Testis (tissue), 3 donors: Measurements from ENCODE around the gene USP32. TPM values are rescaled to one million over a fixed set of nuclear protein-coding genes. Genes with fewer than 3 reads are reported as not detected.
"Not testable (repeated sequence)": the region's sequence is repeated elsewhere in the genome, so short reads cannot be mapped to it uniquely, and the experiment has no call there.

Experiments used
- DNase-seq: peaks from one replicate; pipeline ENCODE4 v3.0.0-alpha.2; 2019
- H3K27ac ChIP-seq, 2 donors: fragments of 200-600 bp; sonication (generic); one replicate each; pipeline ENCODE4 v1.5.1; 2019
- H3K27me3 ChIP-seq: fragments of 200-600 bp; sonication (generic); one replicate; pipeline ENCODE4 v1.5.1; 2019
- H3K36me3 ChIP-seq: fragments of 200-600 bp; sonication (generic); one replicate; pipeline ENCODE4 v1.5.1; 2017; ENCODE audit warnings: low read depth; ENCODE audit errors: missing control alignments
- H3K4me1 ChIP-seq: fragments of 200-600 bp; sonication (generic); one replicate; pipeline ENCODE4 v1.5.1; 2019
- H3K4me3 ChIP-seq, 2 donors: fragments of 200-600 bp; sonication (generic); one replicate each; pipeline ENCODE4 v1.5.1; 2017 to 2019
- H3K9me3 ChIP-seq: fragments of 200-600 bp; sonication (generic); one replicate; pipeline ENCODE4 v1.5.1; 2017
- CTCF ChIP-seq, 3 experiments: fragments of 450-650 bp in 2 of 3; fragments of 200-600 bp in 1 of 3; sonication (generic) in 1 of 3; IDR thresholded peaks; one replicate each; pipeline ENCODE4 v1.5.1; 2016 to 2019; ENCODE audit warnings: antibody characterized with exemption in 3 of 3, mild to moderate bottlenecking in 2 of 3, moderate library complexity in 1 of 3
- POLR2A ChIP-seq: fragments of 450-650 bp; IDR thresholded peaks from one replicate; pipeline ENCODE4 v1.6.1; 2017; ENCODE audit warnings: antibody characterized with exemption, mild to moderate bottlenecking, moderate library complexity
- WGBS, 2 donors: methylation state at CpG; one replicate each; pipeline ENCODE4 v1.1.5; 2018; 5-methylcytosine and 5-hydroxymethylcytosine counted together
- intact Hi-C: fragments of 100-400 bp; cut with DNase I; formaldehyde crosslinking; loops from one replicate; pipeline ENCODE4 v1.15.1; 2023; ENCODE audit warnings: low total_unique reads
- polyA plus RNA-seq: library from polyadenylated mRNA; stranded (reverse); fragments of 350-450 nt; fragmentation: Illumina TruSeq; extraction: RNeasy Lipid Tissue Mini Kit (QIAGEN cat#74804); gene quantifications from one replicate; pipeline ENCODE4 v1.2.3, GENCODE V29; 2014; ENCODE audit warnings: low read depth, low replicate concordance; ENCODE audit not compliant: insufficient read depth
- total RNA-seq, 2 donors: library from RNA; depleted of rRNA; stranded (reverse); fragments of >200 nt; gene quantifications; one replicate each; pipeline ENCODE4 v1.2.3, GENCODE V29; 2016

USP32 gene
- total and polyA plus RNA-seq, 3 donors from 2014 or later, result 113 to 279 (median 166) TPM

GRCh38 chr17:60335289-60335688, 56.6 kb downstream of the USP32 start:
- Histone ChIP-seq H3K27ac (no peak overlapping the region), H3K36me3 (no peaks in the 10 kb centered on the region), H3K27me3 (no peaks in the 10 kb centered on the region), H3K4me3 (no peak overlapping the region), H3K4me1 (peaks cover 6% of the 10 kb centered on the region), H3K9me3 (no peaks in the 10 kb centered on the region)
- TF ChIP-seq CTCF (IDR thresholded peaks at IDR 0.05), result no peak
- no peak for TF ChIP-seq POLR2A
- 62 to 80% methylated on average over 2 of the region's 2 CpGs for WGBS, 2 donors
- DNase-seq, result no peak
- intact Hi-C loops, result no loop called here

- Histone ChIP-seq H3K27ac (no peak overlapping the region), H3K36me3 (no peaks in the 10 kb centered on the region), H3K4me1 (peaks cover 6% of the 10 kb centered on the region), H3K9me3 (no peaks in the 10 kb centered on the region), H3K4me3 (no peak overlapping the region), H3K27me3 (no peaks in the 10 kb centered on the region)
- intact Hi-C loops, result no loop called here
- no peak for DNase-seq
- 57 to 81% methylated on average over 2 of the region's 2 CpGs for WGBS, 2 donors
- TF ChIP-seq CTCF (IDR thresholded peaks at IDR 0.05), result no peak
- TF ChIP-seq POLR2A, result no peak
These were observed 58.3 kb downstream of the USP32 start for GRCh38 chr17:60333628-60334031.

GRCh38 chr17:60333072-60333471, 58.9 kb downstream of the USP32 start:
- DNase-seq, H3K27me3 ChIP-seq, H3K4me1 ChIP-seq, H3K9me3 ChIP-seq, H3K36me3 ChIP-seq, intact Hi-C loops, H3K4me3 ChIP-seq, H3K27ac ChIP-seq: not testable (repeated sequence)
- WGBS, 2 donors, result 99 to 100% methylated on average over 2 of the region's 2 CpGs

GRCh38 chr17:60332574-60332973, 59.4 kb downstream of the USP32 start:
- intact Hi-C loops, result no loop called here
- Histone ChIP-seq H3K36me3 (no peaks in the 10 kb centered on the region), H3K27me3 (no peaks in the 10 kb centered on the region), H3K4me1 (peaks cover 6% of the 10 kb centered on the region), H3K9me3 (no peaks in the 10 kb centered on the region), H3K27ac (no peak overlapping the region), H3K4me3 (no peak overlapping the region)
- WGBS, 2 donors, result 91% methylated on average over 2 of the region's 2 CpGs
- TF ChIP-seq CTCF (IDR thresholded peaks at IDR 0.05) (no peak), POLR2A (no peak)
- DNase-seq, result no peak

- H3K27ac ChIP-seq, result no peak overlapping the region
- DNase-seq, result no peak
- intact Hi-C loops, result no loop called here
- TF ChIP-seq CTCF (IDR thresholded peaks at IDR 0.05) (no peak), POLR2A (no peak)
- 87 to 94% methylated on average over 1 of the region's 1 CpG for WGBS, 2 donors
- H3K36me3 ChIP-seq, result no peaks in the 10 kb centered on the region
- no peaks in the 10 kb centered on the region for H3K9me3 ChIP-seq
- H3K4me3 ChIP-seq, result no peak overlapping the region
- no peaks in the 10 kb centered on the region for H3K27me3 ChIP-seq
- H3K4me1 ChIP-seq, result peaks cover 6% of the 10 kb centered on the region
These were observed 61.2 kb downstream of the USP32 start for GRCh38 chr17:60330731-60331130.
